BLaER1 treated with 17β-estradiol and CSF1 and Interleukin-3, amounts not matched to agents 10 nM and 100 nM (cell line): Measurements from ENCODE around the gene RND3.

ENCODE experiments used
- H3K27ac ChIP-seq, 11 experiments: shearing (Covaris generic); formaldehyde crosslinking; 2 replicates each; pipeline ENCODE4 v1.8.1; 2022
- H3K27me3 ChIP-seq, 11 experiments: shearing (Covaris generic); formaldehyde crosslinking; 2 replicates each; pipeline ENCODE4 v1.8.1; 2022
- H3K36me3 ChIP-seq, 11 experiments: shearing (Covaris generic); formaldehyde crosslinking; 2 replicates each; pipeline ENCODE4 v1.8.1; 2022
- H3K4me1 ChIP-seq, 10 experiments: shearing (Covaris generic); formaldehyde crosslinking; 2 replicates each; pipeline ENCODE4 v1.8.1; 2022
- H3K4me2 ChIP-seq, 11 experiments: shearing (Covaris generic); formaldehyde crosslinking; 2 replicates each; pipeline ENCODE4 v1.8.1; 2022
- H3K4me3 ChIP-seq, 10 experiments: shearing (Covaris generic); formaldehyde crosslinking; 2 replicates each; pipeline ENCODE4 v1.8.1; 2022
- H3K9ac ChIP-seq, 11 experiments: shearing (Covaris generic); formaldehyde crosslinking; 2 replicates each; pipeline ENCODE4 v1.8.1; 2022
- H3K9me3 ChIP-seq, 11 experiments: shearing (Covaris generic); formaldehyde crosslinking; replicated peaks in 1 of 11; 2 replicates each; pipeline ENCODE4 v1.8.1; 2022
- H4K20me1 ChIP-seq, 11 experiments: shearing (Covaris generic); formaldehyde crosslinking; 2 replicates each; pipeline ENCODE4 v1.8.1; 2022
- Cebpa-rat ChIP-seq, 11 experiments: shearing (Covaris generic); IDR thresholded peaks; 2 replicates each; pipeline ENCODE4 v1.8.1; 2022

The RND3 gene

DNA sequence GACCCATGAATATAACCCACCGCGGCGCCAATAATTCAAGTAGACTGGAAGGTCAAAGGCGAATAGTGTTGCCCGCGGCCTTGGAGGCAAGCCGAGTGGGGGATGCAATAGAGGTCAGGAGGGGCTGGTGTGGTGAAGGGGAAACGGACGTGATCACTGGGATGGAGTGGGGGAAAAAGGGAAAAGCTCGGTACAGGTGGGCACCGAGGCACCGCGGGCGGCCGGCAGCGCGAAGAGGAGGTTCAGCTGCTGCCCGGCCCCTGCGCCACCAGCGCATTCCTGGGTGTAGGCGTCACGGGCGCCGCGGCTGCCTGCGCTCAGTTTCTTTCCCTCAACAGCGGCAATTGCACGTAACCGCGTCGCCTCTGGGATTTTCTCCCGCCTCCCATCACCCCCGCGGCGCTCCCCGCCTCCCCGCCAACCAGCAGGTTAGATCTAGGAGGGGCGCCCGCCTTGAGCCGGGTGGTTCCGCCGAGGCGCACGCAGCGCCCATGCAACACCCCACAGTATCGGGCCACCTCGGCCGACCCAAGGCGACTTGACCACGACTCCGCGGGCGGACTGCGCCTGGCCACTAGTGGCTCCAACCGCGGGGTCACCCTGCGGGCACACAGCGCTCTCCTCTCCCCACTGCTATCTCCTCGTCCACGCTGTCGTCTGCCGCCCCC, 1.5 kb downstream of the RND3 start:
- peak overlapping the region in 7 of 11 experiments; percentile 28 to 81 (median 45); a peak in 11 of 22 replicates for H3K27ac ChIP-seq
- no peak for TF ChIP-seq Cebpa-rat (IDR thresholded peaks at IDR 0.05)
- no peaks in the 10 kb centered on the region for H3K9me3 ChIP-seq
- peaks cover 0 to 52% (median 15%) of the 10 kb centered on the region in 11 experiments; a peak in 17 of 22 replicates for H4K20me1 ChIP-seq
- peaks cover 21 to 35% (median 31%) of the 10 kb centered on the region in 10 experiments for H3K4me1 ChIP-seq
- H3K9ac ChIP-seq = peak overlapping the region; percentile 33 to 89 (median 70)
- H3K27me3 ChIP-seq = peaks cover 6 to 37% (median 33%) of the 10 kb centered on the region in 11 experiments; a peak in 20 of 22 replicates
- H3K4me3 ChIP-seq = peak overlapping the region; percentile 65 to 82 (median 70)
- peaks cover 0 to 6% (median 0%) of the 10 kb centered on the region in 11 experiments; a peak in 4 of 22 replicates for H3K36me3 ChIP-seq
- peak overlapping the region; percentile 84 to 100 (median 99) for H3K4me2 ChIP-seq

DNA sequence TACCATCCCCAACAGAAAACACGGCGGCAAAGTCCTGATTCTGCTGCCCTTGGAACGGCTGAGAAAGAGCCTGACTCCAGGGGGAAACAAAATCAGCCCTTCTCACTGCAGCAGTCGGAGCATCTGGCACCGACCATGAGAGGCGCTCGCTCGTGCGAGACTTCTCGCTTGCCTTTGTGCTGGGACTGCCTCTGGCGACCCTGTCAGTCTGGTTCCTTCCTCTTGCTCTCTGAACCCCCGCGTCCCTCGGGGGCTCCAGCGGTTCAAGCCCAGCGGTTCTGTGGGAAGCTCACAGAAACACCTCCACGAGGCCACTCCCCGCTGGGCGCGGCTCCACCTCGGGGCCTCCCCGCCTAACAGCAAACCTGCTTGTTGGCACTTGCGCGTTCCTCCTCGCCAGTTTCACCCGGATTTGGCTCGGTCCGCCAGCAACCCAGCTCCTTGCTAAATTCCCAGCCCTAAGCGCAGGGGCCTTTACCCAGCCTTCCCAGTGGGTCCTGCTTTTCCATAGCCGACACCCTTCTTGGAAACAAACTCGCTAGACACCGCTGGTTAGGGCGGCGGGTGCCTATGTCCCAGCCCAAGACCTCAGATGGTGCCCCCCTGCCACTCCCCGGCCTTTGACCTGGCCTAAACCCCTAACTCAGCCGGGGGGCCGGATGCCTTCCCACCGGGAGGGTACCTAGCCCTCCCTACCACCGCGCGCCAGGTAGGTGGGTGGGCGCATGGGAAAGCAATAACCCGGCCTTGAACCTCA, 2.2 kb downstream of the RND3 start:
- Histone ChIP-seq H3K9ac (peak overlapping the region; percentile 21 to 89 (median 70); a peak in 21 of 22 replicates), H3K36me3 (peaks cover 0 to 13% (median 0%) of the 10 kb centered on the region in 11 experiments; a peak in 4 of 22 replicates), H3K27me3 (peaks cover 6 to 37% (median 33%) of the 10 kb centered on the region in 11 experiments; a peak in 20 of 22 replicates), H3K4me2 (peak overlapping the region; percentile 84 to 100 (median 99)), H4K20me1 (peaks cover 0 to 59% (median 15%) of the 10 kb centered on the region in 11 experiments; a peak in 17 of 22 replicates), H3K9me3 (no peaks in the 10 kb centered on the region), H3K27ac (peak overlapping the region in 6 of 11 experiments; percentile 12 to 81 (median 48); a peak in 8 of 22 replicates), H3K4me1 (peaks cover 21 to 37% (median 31%) of the 10 kb centered on the region in 10 experiments), H3K4me3 (peak overlapping the region; percentile 65 to 82 (median 70))
- TF ChIP-seq Cebpa-rat (IDR thresholded peaks at IDR 0.05) = no peak

DNA sequence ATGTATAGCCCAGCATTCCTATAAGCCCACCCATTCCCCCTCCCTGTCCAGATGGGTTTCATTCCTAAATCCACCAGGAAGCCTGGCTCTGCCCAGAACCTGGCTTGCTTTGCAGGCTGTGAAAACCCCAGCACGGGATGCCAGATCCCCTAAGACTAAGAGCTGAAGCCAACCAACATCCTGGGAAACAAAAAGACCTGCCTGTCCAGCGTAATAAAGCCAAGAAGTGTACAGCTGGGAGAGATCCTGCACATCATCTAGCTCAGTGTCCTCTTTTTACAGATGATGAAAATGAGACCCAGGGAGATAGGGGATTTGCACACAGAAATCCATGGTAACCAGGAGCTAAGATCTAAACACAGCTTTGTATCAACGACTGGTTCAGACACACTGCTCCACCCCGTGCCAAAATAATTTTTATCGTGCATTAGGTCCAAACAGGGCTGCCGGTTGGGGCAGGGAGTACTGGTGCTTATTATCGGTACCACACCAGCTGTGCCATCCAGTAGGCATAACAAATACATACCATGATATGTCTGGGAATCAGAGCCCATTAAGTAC, 2.9 kb downstream of the RND3 start:
- peak overlapping the region; percentile 65 to 82 (median 70) for H3K4me3 ChIP-seq
- peak overlapping the region; percentile 84 to 100 (median 99) for H3K4me2 ChIP-seq
- no peaks in the 10 kb centered on the region for H3K9me3 ChIP-seq
- no peak for TF ChIP-seq Cebpa-rat (IDR thresholded peaks at IDR 0.05)
- H3K27me3 ChIP-seq = peaks cover 6 to 37% (median 33%) of the 10 kb centered on the region in 11 experiments; a peak in 20 of 22 replicates
- peaks cover 0 to 67% (median 15%) of the 10 kb centered on the region in 11 experiments; a peak in 17 of 22 replicates for H4K20me1 ChIP-seq
- peaks cover 21 to 40% (median 31%) of the 10 kb centered on the region in 10 experiments for H3K4me1 ChIP-seq
- peaks cover 0 to 17% (median 0%) of the 10 kb centered on the region in 11 experiments; a peak in 4 of 22 replicates for H3K36me3 ChIP-seq
- peak overlapping the region; percentile 20 to 89 (median 70); a peak in 17 of 22 replicates for H3K9ac ChIP-seq
- H3K27ac ChIP-seq = peak overlapping the region in 1 of 11 experiments; percentile 71; a peak in 2 of 22 replicates

DNA sequence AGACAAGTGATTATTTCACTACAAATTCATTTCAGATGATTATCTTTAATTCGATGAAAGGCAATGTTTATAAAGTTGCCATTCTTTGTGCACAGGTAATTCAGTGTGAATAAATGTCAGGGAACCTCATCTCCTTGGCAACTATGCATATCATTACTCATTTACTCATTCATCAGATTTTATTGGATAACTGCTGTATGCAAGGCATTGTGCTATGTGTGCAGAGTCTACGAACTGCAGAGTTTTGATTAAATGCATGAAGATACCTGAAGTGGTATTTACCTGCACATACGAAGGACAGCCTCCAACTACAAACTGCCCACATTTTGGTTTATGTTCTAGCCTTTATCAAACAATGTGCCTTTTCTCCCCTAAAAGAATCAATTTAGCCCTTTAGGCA, 3.5 kb downstream of the RND3 start:
- no peak for TF ChIP-seq Cebpa-rat (IDR thresholded peaks at IDR 0.05)
- Histone ChIP-seq H3K4me2 (peak overlapping the region in 10 of 11 experiments; percentile 84 to 100 (median 99); a peak in 19 of 22 replicates), H3K27ac (no peak overlapping the region)

DNA sequence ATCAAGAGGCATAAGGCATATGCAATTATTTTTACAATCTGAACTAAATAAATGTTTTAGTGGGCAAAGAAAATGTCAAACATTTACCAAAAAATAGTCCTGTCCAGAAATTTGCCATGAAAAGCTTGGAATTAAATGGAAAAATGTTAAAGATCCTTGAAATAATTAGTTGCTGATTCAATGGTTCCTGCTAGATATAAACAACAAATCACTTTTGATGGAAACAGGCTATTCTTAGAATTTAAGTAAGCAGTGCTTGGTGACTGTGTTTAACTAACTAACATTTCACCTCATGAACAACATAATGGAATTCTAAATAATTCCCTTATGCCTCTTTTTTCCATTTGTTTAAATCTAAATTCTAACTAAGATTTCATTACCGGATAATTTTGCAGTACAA, 3.9 kb downstream of the RND3 start:
- peaks cover 0 to 77% (median 15%) of the 10 kb centered on the region in 11 experiments; a peak in 17 of 22 replicates for H4K20me1 ChIP-seq
- peaks cover 0 to 17% (median 0%) of the 10 kb centered on the region in 11 experiments; a peak in 4 of 22 replicates for H3K36me3 ChIP-seq
- peaks cover 6 to 37% (median 33%) of the 10 kb centered on the region in 11 experiments; a peak in 20 of 22 replicates for H3K27me3 ChIP-seq
- H3K9me3 ChIP-seq = no peaks in the 10 kb centered on the region
- TF ChIP-seq Cebpa-rat (IDR thresholded peaks at IDR 0.05) = no peak
- H3K9ac ChIP-seq = no peak overlapping the region
- H3K4me3 ChIP-seq = no peak overlapping the region
- H3K4me1 ChIP-seq = peaks cover 21 to 49% (median 31%) of the 10 kb centered on the region in 10 experiments
- H3K27ac ChIP-seq = no peak overlapping the region
- peak overlapping the region in 2 of 11 experiments; percentile 18 to 39; a peak in 2 of 22 replicates for H3K4me2 ChIP-seq

More for the DNA sequence above, 3.5 kb downstream of the RND3 start:
- H3K4me3 ChIP-seq = peak overlapping the region in 1 of 10 experiments; percentile 82; a peak in 1 of 20 replicates
- H4K20me1 ChIP-seq = peaks cover 0 to 72% (median 15%) of the 10 kb centered on the region in 11 experiments; a peak in 17 of 22 replicates
- H3K9ac ChIP-seq = no peak overlapping the region
- H3K36me3 ChIP-seq = peaks cover 0 to 17% (median 0%) of the 10 kb centered on the region in 11 experiments; a peak in 4 of 22 replicates
- H3K4me1 ChIP-seq = peaks cover 21 to 45% (median 31%) of the 10 kb centered on the region in 10 experiments
- peaks cover 6 to 37% (median 33%) of the 10 kb centered on the region in 11 experiments; a peak in 20 of 22 replicates for H3K27me3 ChIP-seq
- no peaks in the 10 kb centered on the region for H3K9me3 ChIP-seq

DNA sequence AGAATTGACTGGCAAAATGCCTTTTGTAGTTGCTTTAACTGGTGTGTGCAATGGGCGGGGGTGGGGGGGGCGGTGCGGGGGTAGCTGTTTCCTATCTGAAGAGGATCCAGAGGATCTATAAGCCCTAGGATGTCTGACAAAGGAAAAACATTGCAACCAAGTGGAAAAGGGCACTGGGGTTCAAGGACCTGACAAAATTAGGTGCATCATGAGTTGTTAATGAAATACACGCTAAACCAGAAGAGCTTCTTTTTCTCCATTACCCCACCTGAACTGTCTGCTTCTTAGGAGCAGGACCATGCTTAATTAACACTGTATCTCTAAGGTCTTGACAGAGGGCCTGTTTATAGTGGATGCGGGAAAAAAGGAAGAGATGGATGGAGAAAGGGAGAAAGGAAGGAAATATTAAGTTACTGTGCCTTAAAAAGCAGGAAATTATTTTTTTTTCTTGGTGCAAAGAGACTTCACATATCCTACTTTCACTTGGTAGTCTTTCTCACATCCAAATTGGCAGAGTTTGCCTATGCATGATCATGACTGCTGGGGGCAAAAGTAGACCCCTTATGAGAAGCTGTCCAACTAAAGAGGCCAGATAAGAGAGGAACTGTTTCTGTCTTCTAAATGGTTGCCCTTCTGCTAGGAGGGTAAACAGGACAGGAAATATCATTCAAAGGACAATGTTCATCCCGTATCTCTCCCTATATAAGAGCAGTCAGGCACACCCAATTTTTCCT, 4.6 kb downstream of the RND3 start:
- Histone ChIP-seq H3K4me3 (no peak overlapping the region), H3K9me3 (no peaks in the 10 kb centered on the region), H3K27me3 (peaks cover 6 to 37% (median 33%) of the 10 kb centered on the region in 11 experiments; a peak in 20 of 22 replicates), H3K36me3 (peaks cover 0 to 17% (median 0%) of the 10 kb centered on the region in 11 experiments; a peak in 4 of 22 replicates), H4K20me1 (peaks cover 0 to 84% (median 15%) of the 10 kb centered on the region in 11 experiments; a peak in 17 of 22 replicates), H3K4me1 (peaks cover 21 to 55% (median 32%) of the 10 kb centered on the region in 10 experiments), H3K27ac (no peak overlapping the region), H3K9ac (no peak overlapping the region), H3K4me2 (peak overlapping the region in 2 of 11 experiments; percentile 18 to 39; a peak in 4 of 22 replicates)
- no peak for TF ChIP-seq Cebpa-rat (IDR thresholded peaks at IDR 0.05)

DNA sequence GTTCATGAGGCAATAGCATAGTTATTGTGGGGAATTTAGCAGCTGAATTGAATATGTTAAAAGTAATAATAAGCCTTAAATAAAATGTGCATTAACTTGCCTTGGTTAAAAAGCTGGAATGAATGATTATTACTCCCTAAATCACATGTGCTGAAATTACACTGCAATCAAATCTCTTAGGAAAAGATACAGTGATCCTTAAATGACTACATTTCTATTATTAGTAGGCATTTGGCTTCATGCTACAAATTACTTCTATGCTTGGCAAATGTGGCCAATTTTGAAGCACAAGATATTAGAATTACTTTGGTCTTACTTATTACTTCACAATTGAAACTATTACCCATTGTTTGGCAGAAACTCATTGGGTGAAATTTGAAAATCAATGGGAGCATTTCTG, 5.4 kb downstream of the RND3 start:
- Histone ChIP-seq H3K4me1 (peaks cover 20 to 62% (median 31%) of the 10 kb centered on the region in 10 experiments), H3K9me3 (no peaks in the 10 kb centered on the region), H3K4me3 (no peak overlapping the region), H3K4me2 (peak overlapping the region in 1 of 11 experiments; percentile 8; a peak in 1 of 22 replicates), H3K36me3 (peaks cover 0 to 22% (median 0%) of the 10 kb centered on the region in 11 experiments; a peak in 4 of 22 replicates), H3K9ac (no peak overlapping the region), H4K20me1 (peaks cover 0 to 91% (median 15%) of the 10 kb centered on the region in 11 experiments; a peak in 17 of 22 replicates), H3K27ac (no peak overlapping the region), H3K27me3 (peaks cover 6 to 32% (median 28%) of the 10 kb centered on the region in 11 experiments; a peak in 20 of 22 replicates)
- TF ChIP-seq Cebpa-rat (IDR thresholded peaks at IDR 0.05) = no peak
